ENCODE results near the gene MRNIP. TPM values are rescaled to one million over a fixed set of nuclear protein-coding genes. Genes with fewer than 3 reads are reported as not detected.
"Not testable (repeated sequence)": the region's sequence is repeated elsewhere in the genome, so short reads cannot be mapped to it uniquely, and the experiment has no call there.

MRNIP gene
- total RNA-seq, 1 donor from 2014 or later: 27.8 TPM

- no peak overlapping the region for H3K27ac Mint-ChIP-seq
Observed at GRCh38 chr5:179860301-179860700, 1.7 kb upstream of the MRNIP start.

GRCh38 chr5:179858241-179858585 lies 404 bp downstream of the MRNIP start:
- DNase-seq: peak; percentile 87
- no peaks in the 10 kb centered on the region for H3K27me3 Mint-ChIP-seq
- no peaks in the 10 kb centered on the region for H3K9me3 Mint-ChIP-seq
- H3K27ac Mint-ChIP-seq: peak overlapping the region; percentile 94
- H3K36me3 Mint-ChIP-seq (ENCODE audit: low read depth): peaks cover 9% of the 10 kb centered on the region
- peaks cover 11% of the 10 kb centered on the region for H3K4me1 Mint-ChIP-seq
- intact Hi-C loops (cut with micrococcal nuclease): loop anchor here (1.0 to 5.0 kb wide), 8 partner anchors 22 to 235 kb away; partner anchors contain the start of genes CANX, HNRNPH1, RNF130 and TBC1D9B
- H3K4me3 Mint-ChIP-seq: peak overlapping the region; percentile 98

More at GRCh38 chr5:179860301-179860700, 1.7 kb upstream of the MRNIP start:
- DNase-seq: peak; percentile 55
- H3K9me3 Mint-ChIP-seq: no peaks in the 10 kb centered on the region
- intact Hi-C loops (cut with micrococcal nuclease): no loop called here
- peak overlapping the region; percentile 66 for H3K4me3 Mint-ChIP-seq
- H3K27me3 Mint-ChIP-seq: no peaks in the 10 kb centered on the region
- peaks cover 19% of the 10 kb centered on the region for H3K36me3 Mint-ChIP-seq (ENCODE audit: low read depth)
- peaks cover 11% of the 10 kb centered on the region for H3K4me1 Mint-ChIP-seq

GRCh38 chr5:179854356-179854755 lies 4.3 kb downstream of the MRNIP start:
- H3K27ac Mint-ChIP-seq: no peak overlapping the region
- H3K4me3 Mint-ChIP-seq: no peak overlapping the region
- H3K27me3 Mint-ChIP-seq: no peaks in the 10 kb centered on the region
- DNase-seq: no peak
- peaks cover 11% of the 10 kb centered on the region for H3K4me1 Mint-ChIP-seq
- intact Hi-C loops (cut with micrococcal nuclease): no loop called here
- H3K9me3 Mint-ChIP-seq: no peaks in the 10 kb centered on the region
- peaks cover 23% of the 10 kb centered on the region for H3K36me3 Mint-ChIP-seq (ENCODE audit: low read depth)

DNA sequence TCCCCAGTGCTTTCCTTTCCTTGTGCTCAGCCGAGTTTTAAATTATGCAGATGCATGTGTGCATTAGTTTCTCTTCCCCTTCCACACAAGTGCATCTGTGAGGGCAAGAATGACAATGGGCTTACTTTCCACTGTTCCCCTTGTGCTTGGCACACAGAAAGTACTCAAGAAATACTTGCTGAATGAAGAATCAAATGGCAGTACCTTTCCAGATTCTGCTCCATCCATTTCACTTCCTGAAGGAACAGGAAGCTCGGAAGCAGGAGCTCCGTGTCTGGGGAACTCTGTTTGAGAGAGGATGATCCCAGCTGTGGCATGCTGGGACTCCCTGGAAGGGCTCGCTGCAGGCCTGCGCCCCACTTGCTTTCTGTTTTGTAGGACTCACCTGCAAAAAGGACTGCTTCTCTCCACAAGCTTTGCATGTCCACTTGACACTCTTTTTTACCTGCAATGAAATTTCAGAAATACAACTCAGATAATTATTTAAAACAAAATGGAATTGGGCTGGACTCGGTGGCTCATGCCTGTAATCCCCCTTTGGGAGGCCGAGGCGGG lies 5.5 kb downstream of the MRNIP start:
- DNase-seq: no peak
- Mint-ChIP-seq H3K9me3 (no peaks in the 10 kb centered on the region), H3K27me3 (no peaks in the 10 kb centered on the region), H3K4me3 (no peak overlapping the region), H3K36me3 (ENCODE audit: low read depth) (peaks cover 22% of the 10 kb centered on the region), H3K27ac (no peak overlapping the region), H3K4me1 (peaks cover 10% of the 10 kb centered on the region)
- intact Hi-C loops (cut with micrococcal nuclease): no loop called here

DNA sequence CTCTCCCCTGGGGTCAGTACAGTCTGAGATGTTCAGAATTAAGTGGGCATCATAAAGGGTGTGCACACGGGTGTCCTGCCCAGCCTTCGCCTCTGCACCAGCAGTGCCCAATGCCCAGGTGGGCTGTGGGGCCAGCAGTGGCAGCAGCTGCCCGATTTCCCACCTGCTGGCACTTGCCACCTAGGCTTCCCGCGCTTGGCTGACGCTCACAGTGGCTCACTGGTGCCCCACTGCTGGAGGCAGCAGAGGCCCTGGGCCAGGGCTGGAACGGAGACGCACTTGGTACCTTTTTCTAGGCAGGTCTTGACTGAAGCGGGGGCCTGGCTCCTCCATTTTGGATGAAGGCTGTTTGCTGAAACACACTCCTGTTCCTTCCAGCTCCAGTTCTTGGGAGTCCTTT lies 17.0 kb downstream of the MRNIP start:
- peaks cover 8% of the 10 kb centered on the region for H3K4me1 Mint-ChIP-seq
- H3K27me3 Mint-ChIP-seq: no peaks in the 10 kb centered on the region
- H3K36me3 Mint-ChIP-seq (ENCODE audit: low read depth): peaks cover 31% of the 10 kb centered on the region
- no peak for DNase-seq
- intact Hi-C loops (cut with micrococcal nuclease): no loop called here
- peaks cover 3% of the 10 kb centered on the region for H3K9me3 Mint-ChIP-seq
- no peak overlapping the region for H3K4me3 Mint-ChIP-seq
- H3K27ac Mint-ChIP-seq: no peak overlapping the region

DNA sequence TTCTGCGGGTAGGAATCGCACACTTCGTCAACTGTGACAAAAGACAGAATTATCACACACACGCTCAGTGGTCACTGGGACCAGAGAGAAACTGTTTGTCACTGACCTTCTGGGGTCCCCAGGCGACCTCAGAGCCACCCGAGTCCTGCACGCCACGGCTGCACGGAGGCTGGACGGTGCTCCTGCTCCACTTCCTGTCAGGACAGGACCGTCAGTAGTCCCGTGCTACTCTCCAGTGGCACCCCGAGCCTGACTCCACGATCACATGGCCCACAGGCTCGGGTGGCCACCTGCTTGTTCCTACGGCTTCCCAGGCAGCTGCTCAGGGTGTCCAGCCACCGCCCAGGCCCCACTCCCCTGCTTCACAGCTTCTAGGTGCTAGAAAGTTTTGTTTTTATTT lies 17.9 kb downstream of the MRNIP start:
- intact Hi-C loops (cut with micrococcal nuclease): no loop called here
- H3K4me1 Mint-ChIP-seq: peaks cover 16% of the 10 kb centered on the region
- no peak overlapping the region for H3K27ac Mint-ChIP-seq
- H3K4me3 Mint-ChIP-seq: no peak overlapping the region
- no peaks in the 10 kb centered on the region for H3K27me3 Mint-ChIP-seq
- DNase-seq: no peak
- peaks cover 35% of the 10 kb centered on the region for H3K36me3 Mint-ChIP-seq (ENCODE audit: low read depth)
- H3K9me3 Mint-ChIP-seq: no peaks in the 10 kb centered on the region

GRCh38 chr5:179840321-179840720 lies 18.3 kb downstream of the MRNIP start:
- no peak overlapping the region for H3K27ac Mint-ChIP-seq
- intact Hi-C loops (cut with micrococcal nuclease): no loop called here
- no peak overlapping the region for H3K4me3 Mint-ChIP-seq
- H3K27me3 Mint-ChIP-seq: no peaks in the 10 kb centered on the region
- peaks cover 16% of the 10 kb centered on the region for H3K4me1 Mint-ChIP-seq
- DNase-seq: no peak
- peaks cover 35% of the 10 kb centered on the region for H3K36me3 Mint-ChIP-seq (ENCODE audit: low read depth)
- no peaks in the 10 kb centered on the region for H3K9me3 Mint-ChIP-seq

GRCh38 chr5:179839328-179840256 lies 19.0 kb downstream of the MRNIP start:
- H3K9me3 Mint-ChIP-seq: no peaks in the 10 kb centered on the region
- H3K4me3 Mint-ChIP-seq: no peak overlapping the region
- H3K27ac Mint-ChIP-seq: no peak overlapping the region
- intact Hi-C loops (cut with micrococcal nuclease): loop anchor here (5.0 kb wide), 1 partner anchor 37 kb away; no protein-coding TSS in a partner anchor
- H3K36me3 Mint-ChIP-seq (ENCODE audit: low read depth): peaks cover 36% of the 10 kb centered on the region
- no peaks in the 10 kb centered on the region for H3K27me3 Mint-ChIP-seq
- peaks cover 16% of the 10 kb centered on the region for H3K4me1 Mint-ChIP-seq
- no peak for DNase-seq

DNA sequence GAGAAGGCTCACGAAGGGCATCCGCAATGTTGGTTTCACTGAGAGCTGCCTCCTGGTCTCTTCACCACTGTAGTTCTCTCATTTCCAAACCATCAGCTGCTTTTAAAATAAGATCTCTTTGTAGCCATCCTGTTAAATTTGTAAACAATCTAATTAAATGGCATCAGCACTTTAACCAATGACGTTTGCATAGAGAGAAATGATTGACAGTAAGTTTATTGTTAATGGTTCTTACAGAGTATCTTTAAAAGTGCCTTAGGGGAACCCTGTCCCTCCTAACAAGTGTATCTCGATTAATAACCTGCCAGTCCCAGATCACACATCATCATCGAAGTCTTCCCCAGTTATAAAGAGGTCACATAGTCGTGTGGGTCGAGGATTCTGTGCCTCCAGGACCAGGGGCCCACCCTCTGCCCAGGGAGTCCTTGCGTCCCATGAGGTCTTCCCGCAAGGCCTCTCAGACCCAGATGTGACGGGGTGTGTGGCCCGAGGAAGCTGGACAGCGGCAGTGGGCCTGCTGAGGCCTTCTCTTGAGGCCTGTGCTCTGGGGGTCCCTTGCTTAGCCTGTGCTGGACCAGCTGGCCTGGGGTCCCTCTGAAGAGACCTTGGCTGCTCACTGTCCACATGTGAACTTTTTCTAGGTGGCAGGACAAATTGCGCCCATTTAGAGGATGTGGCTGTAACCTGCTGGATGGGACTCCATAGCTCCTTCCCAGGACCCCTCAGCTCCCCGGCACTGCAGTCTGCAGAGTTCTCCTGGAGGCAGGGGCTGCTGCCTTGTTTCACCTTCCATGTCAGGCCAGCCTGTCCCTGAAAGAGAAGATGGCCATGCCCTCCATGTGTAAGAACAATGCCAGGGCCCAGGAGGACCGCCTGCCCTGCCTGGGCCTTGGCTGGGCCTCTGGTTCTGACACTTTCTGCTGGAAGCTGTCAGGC lies 21.3 kb downstream of the MRNIP start:
- Mint-ChIP-seq H3K27me3 (no peaks in the 10 kb centered on the region), H3K4me3 (peak overlapping the region; percentile 61), H3K4me1 (peaks cover 18% of the 10 kb centered on the region), H3K9me3 (no peaks in the 10 kb centered on the region), H3K27ac (peak overlapping the region; percentile 87), H3K36me3 (ENCODE audit: low read depth) (peaks cover 50% of the 10 kb centered on the region)
- no peak for DNase-seq
- intact Hi-C loops (cut with micrococcal nuclease): loop anchor here (2.0 to 5.0 kb wide), 2 partner anchors 17 to 35 kb away; partner anchors contain the start of gene SQSTM1

- Mint-ChIP-seq H3K27ac (peak overlapping the region; percentile 87), H3K36me3 (ENCODE audit: low read depth) (peaks cover 55% of the 10 kb centered on the region), H3K4me1 (peaks cover 18% of the 10 kb centered on the region), H3K9me3 (no peaks in the 10 kb centered on the region), H3K4me3 (peak overlapping the region; percentile 61), H3K27me3 (no peaks in the 10 kb centered on the region)
- intact Hi-C loops (cut with micrococcal nuclease): loop anchor here (1.0 to 5.0 kb wide), 3 partner anchors 16 to 34 kb away; partner anchors contain the start of genes MRNIP and SQSTM1
- peak; percentile 89 for DNase-seq
Observed at GRCh38 chr5:179836225-179837019, 22.2 kb downstream of the MRNIP start.

GRCh38 chr5:179834871-179835270 lies 23.7 kb downstream of the MRNIP start:
- Mint-ChIP-seq H3K4me1 (peaks cover 18% of the 10 kb centered on the region), H3K36me3 (ENCODE audit: low read depth) (peaks cover 63% of the 10 kb centered on the region)
- not testable (repeated sequence) for H3K9me3 Mint-ChIP-seq, H3K27me3 Mint-ChIP-seq, H3K27ac Mint-ChIP-seq, H3K4me3 Mint-ChIP-seq, DNase-seq
- intact Hi-C loops (cut with micrococcal nuclease): loop anchor here (5.0 kb wide), 1 partner anchor 33 kb away; no protein-coding TSS in a partner anchor

GRCh38 chr5:179834120-179834519 lies 24.5 kb downstream of the MRNIP start:
- Mint-ChIP-seq H3K36me3 (ENCODE audit: low read depth) (peaks cover 65% of the 10 kb centered on the region), H3K27ac (no peak overlapping the region), H3K4me1 (peaks cover 18% of the 10 kb centered on the region), H3K27me3 (no peaks in the 10 kb centered on the region), H3K4me3 (no peak overlapping the region), H3K9me3 (no peaks in the 10 kb centered on the region)
- intact Hi-C loops (cut with micrococcal nuclease): no loop called here
- no peak for DNase-seq

DNA sequence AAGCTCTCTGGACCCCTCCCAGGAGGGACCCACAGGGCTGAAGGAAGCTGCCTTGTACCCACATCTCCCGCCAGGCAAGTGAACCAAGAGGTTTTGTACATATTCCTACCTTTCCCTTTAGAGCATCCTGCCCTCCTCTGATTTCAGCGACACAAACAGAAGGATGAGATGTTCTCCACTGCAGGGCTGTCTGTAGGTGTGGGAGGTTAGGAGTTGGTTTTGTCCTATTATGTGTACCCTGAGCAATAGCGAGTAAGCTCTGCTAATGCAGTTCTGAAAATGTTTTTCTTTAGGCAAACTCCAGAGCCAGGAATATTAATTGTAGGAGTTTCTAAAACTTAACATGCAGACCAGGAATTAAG lies 24.9 kb downstream of the MRNIP start:
- H3K36me3 Mint-ChIP-seq (ENCODE audit: low read depth): peaks cover 69% of the 10 kb centered on the region
- intact Hi-C loops (cut with micrococcal nuclease): no loop called here
- H3K4me1 Mint-ChIP-seq: peaks cover 18% of the 10 kb centered on the region
- no peaks in the 10 kb centered on the region for H3K9me3 Mint-ChIP-seq
- no peaks in the 10 kb centered on the region for H3K27me3 Mint-ChIP-seq
- no peak overlapping the region for H3K4me3 Mint-ChIP-seq
- no peak overlapping the region for H3K27ac Mint-ChIP-seq
- DNase-seq: no peak
